HepG2 (cell line): ENCODE data around the gene TAB2.

Source experiments
- GMEB2 ChIP-seq: IDR thresholded peaks from 2 replicates; pipeline ENCODE4 v1.6.1; 2016; ENCODE audit warnings: missing biosample characterization, missing genetic modification reagents, low read depth
- JUND ChIP-seq: sonication (generic); formaldehyde crosslinking; IDR thresholded peaks from 2 replicates; pipeline ENCODE4 v1.8.0; 2022; ENCODE audit warnings: mild to moderate bottlenecking, missing genetic modification reagents
- POLR2AphosphoS5 ChIP-seq: IDR thresholded peaks from 2 replicates; pipeline ENCODE4 v1.6.1; 2012; ENCODE audit warnings: low read depth, low read length
- YY1 ChIP-seq: IDR thresholded peaks from 2 replicates; pipeline ENCODE4 v1.6.1; 2011; ENCODE audit warnings: low read length, low read depth, moderate library complexity, mild to moderate bottlenecking; ENCODE audit not compliant: insufficient read depth, insufficient replicate concordance
- ZBTB8A ChIP-seq: sonication (generic); formaldehyde crosslinking; IDR thresholded peaks from 2 replicates; pipeline ENCODE4 v1.4.0; 2020; ENCODE audit warnings: mild to moderate bottlenecking, low read depth, missing genetic modification reagents, borderline replicate concordance
- ZNF792 ChIP-seq: IDR thresholded peaks from 2 replicates; pipeline ENCODE4 v1.6.1; 2016
- TF ChIP-seq, protein P1 (sequence below): sonication (generic); formaldehyde crosslinking; IDR thresholded peaks from 2 replicates; pipeline ENCODE4 v1.5.0; 2020; ENCODE audit warnings: mild to moderate bottlenecking, missing genetic modification reagents, moderate library complexity

DNA sequence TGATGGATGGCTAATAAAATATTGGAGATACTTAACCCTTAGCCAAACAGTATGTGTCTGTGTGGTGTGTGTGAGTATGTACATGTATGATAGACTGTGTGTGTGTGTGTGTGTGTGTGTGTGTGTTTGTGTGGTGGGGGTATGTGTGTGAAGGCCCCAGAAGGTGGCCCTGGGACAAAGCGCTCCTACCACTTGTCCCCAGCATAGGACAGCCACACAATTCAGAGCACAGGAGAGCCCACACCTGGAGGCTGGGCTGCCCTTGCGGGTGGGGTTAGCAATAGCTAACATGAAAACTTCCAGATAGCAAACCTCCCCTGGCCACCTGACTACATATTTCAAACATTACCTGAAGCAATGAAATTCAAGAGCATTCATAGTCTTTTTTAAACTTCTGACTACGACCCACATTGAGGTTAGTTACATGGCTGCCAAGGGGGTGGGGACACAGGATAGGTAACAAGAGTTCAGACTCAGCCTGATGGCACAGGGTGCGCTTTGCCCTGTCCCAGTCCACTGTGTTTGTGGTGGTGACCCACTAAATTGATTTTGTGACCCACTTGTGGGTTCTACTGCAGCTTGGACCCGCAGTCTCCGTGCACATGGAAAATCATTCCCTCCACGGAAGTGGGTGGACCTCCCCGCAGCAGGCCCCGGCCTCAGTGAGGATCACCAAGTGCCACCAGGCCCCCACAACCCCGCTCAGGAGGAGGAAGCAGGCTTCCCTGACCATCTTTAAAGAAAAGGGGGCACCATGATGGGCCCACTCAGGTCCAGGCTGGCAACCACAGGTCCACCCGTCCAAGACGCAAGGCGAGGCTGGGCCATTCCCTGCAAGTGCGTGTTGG is 132.5 kb downstream of the TAB2 start:
- TF ChIP-seq POLR2AphosphoS5 (no peak), ZBTB8A (CRISPR knock-in tag) (no peak), GMEB2 (CRISPR knock-in tag) (no peak), YY1 (no peak), JUND (no peak), ZNF792 (CRISPR knock-in tag) (no peak)
- TF ChIP-seq, protein P1, sequence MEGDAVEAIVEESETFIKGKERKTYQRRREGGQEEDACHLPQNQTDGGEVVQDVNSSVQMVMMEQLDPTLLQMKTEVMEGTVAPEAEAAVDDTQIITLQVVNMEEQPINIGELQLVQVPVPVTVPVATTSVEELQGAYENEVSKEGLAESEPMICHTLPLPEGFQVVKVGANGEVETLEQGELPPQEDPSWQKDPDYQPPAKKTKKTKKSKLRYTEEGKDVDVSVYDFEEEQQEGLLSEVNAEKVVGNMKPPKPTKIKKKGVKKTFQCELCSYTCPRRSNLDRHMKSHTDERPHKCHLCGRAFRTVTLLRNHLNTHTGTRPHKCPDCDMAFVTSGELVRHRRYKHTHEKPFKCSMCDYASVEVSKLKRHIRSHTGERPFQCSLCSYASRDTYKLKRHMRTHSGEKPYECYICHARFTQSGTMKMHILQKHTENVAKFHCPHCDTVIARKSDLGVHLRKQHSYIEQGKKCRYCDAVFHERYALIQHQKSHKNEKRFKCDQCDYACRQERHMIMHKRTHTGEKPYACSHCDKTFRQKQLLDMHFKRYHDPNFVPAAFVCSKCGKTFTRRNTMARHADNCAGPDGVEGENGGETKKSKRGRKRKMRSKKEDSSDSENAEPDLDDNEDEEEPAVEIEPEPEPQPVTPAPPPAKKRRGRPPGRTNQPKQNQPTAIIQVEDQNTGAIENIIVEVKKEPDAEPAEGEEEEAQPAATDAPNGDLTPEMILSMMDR (CRISPR knock-in tag) = no peak
